AG09309 (cell line): ENCODE data around the gene KL.

Experiments used
- DNase-seq: peaks from one replicate; pipeline ENCODE4 v3.0.0-alpha.2; 2010; ENCODE audit warnings: low read depth
- H3K4me3 ChIP-seq: 2 replicates; pipeline ENCODE4 v1.5.1; 2011; ENCODE audit warnings: mild to moderate bottlenecking, low read depth, low read length, moderate library complexity; ENCODE audit not compliant: control insufficient read depth
- TF ChIP-seq, protein P1 (sequence below): IDR thresholded peaks from 2 replicates; pipeline ENCODE4 v1.5.1; 2011; ENCODE audit warnings: mild to moderate bottlenecking, low read depth, low read length, inconsistent platforms; ENCODE audit not compliant: insufficient read depth, control insufficient read depth; ENCODE audit errors: missing control alignments

Gene KL

DNA sequence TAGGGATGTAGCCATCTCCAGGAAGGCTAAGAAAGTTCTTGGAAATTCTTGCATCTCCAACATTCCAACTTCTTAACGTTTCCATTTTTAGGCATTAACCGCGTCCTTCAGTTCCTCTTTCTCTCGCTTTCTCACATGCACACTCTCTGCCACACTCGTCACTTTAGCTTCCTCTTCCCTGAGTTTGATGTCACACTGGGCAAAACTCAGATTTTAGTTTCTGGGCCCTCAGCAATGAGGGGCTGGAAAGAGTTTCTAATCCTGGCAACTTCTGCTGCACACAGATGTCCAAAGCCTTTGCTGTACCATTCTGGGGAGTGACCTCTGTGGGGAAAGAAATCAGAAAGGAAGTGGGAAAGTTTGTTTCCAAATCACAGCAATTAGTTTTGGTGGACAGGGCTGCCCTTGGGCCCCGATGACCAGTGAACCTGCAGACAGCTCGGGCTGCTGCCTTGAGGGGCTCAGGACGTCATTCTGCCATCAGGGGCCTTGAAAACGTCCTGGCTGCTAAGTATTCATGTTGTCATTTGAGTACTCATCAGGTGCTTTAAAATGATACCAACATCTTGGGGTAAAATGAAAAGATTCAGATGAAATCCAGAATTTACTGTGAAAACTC is 89.3 kb downstream of the KL start:
- no peak overlapping the region for H3K4me3 ChIP-seq
- DNase-seq, result no peak
- TF ChIP-seq, protein P1, sequence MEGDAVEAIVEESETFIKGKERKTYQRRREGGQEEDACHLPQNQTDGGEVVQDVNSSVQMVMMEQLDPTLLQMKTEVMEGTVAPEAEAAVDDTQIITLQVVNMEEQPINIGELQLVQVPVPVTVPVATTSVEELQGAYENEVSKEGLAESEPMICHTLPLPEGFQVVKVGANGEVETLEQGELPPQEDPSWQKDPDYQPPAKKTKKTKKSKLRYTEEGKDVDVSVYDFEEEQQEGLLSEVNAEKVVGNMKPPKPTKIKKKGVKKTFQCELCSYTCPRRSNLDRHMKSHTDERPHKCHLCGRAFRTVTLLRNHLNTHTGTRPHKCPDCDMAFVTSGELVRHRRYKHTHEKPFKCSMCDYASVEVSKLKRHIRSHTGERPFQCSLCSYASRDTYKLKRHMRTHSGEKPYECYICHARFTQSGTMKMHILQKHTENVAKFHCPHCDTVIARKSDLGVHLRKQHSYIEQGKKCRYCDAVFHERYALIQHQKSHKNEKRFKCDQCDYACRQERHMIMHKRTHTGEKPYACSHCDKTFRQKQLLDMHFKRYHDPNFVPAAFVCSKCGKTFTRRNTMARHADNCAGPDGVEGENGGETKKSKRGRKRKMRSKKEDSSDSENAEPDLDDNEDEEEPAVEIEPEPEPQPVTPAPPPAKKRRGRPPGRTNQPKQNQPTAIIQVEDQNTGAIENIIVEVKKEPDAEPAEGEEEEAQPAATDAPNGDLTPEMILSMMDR, result no peak

GRCh38 chr13:33106656-33107360 is 90.6 kb downstream of the KL start:
- no peak overlapping the region for H3K4me3 ChIP-seq
- TF ChIP-seq, protein P1, result no peak

DNA sequence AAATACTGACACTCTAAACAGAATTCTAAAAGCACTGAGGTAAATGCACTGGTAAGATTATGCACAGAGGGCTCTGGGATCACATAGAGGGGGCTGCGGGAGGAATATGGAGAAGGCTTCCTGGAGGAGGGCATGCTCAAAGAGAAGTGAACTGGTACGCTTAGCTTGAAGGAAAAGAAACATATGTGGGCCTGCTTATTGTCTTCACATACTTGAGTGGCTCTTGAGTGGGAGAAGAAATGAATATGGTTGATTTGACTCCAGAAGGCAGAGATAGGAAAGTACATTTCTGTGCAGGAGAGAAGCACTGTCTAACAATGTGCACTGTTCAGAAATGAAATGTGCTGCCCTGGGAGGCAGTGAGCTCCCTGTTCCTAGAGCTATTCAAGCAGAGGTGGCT is 91.1 kb downstream of the KL start:
- H3K4me3 ChIP-seq, result no peak overlapping the region

More at GRCh38 chr13:33106656-33107360, 90.6 kb downstream of the KL start:
- no peak for DNase-seq

GRCh38 chr13:33108620-33109019 is 92.4 kb downstream of the KL start:
- DNase-seq, result no peak
- no peak overlapping the region for H3K4me3 ChIP-seq
- TF ChIP-seq, protein P1, result no peak

More for the DNA sequence above, 91.1 kb downstream of the KL start:
- TF ChIP-seq, protein P1, result no peak
- DNase-seq, result no peak

- no peak overlapping the region for H3K4me3 ChIP-seq
- no peak for DNase-seq
- TF ChIP-seq, protein P1, result no peak
Observed at GRCh38 chr13:33109271-33109697, 93.1 kb downstream of the KL start.

DNA sequence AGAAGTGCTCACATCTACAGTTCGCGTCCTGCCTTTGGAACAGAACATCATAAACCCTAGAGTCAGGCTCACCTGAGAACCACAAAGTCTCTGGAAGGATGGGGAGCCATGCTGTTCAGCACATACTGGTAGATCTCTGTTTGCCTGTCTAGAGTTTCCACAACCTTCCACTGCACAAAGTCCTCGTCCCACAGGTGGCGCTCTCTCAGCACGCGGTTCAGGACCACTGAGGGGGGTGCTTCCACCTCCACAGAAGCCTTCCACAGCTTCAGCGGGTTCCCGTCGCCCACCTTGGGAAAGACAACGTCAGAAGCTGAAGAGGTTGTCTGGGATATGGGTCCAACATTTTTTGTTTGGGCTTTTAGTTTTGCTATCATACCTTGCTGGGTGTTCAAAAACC is 93.6 kb downstream of the KL start:
- no peak for DNase-seq
- TF ChIP-seq, protein P1, result peak; percentile 32
- no peak overlapping the region for H3K4me3 ChIP-seq
